Esophagus squamous epithelium (tissue), 4 donors: Measurements from ENCODE around the gene TRDMT1.

ENCODE experiments used
- CTCF ChIP-seq, 6 experiments: fragments of 450-650 bp in 4 of 6; fragments of 200-600 bp in 2 of 6; sonication (generic) in 2 of 6; IDR thresholded peaks; one replicate each; pipeline ENCODE4 v1.5.1; 2016 to 2019; ENCODE audit warnings: antibody characterized with exemption in 6 of 6, mild to moderate bottlenecking in 4 of 6, moderate library complexity in 4 of 6
- POLR2A ChIP-seq, 4 donors: fragments of 450-650 bp; IDR thresholded peaks; one replicate each; pipeline ENCODE4 v1.6.1; 2017; ENCODE audit warnings: antibody characterized with exemption in 4 of 4, mild to moderate bottlenecking in 4 of 4, moderate library complexity in 3 of 4

DNA sequence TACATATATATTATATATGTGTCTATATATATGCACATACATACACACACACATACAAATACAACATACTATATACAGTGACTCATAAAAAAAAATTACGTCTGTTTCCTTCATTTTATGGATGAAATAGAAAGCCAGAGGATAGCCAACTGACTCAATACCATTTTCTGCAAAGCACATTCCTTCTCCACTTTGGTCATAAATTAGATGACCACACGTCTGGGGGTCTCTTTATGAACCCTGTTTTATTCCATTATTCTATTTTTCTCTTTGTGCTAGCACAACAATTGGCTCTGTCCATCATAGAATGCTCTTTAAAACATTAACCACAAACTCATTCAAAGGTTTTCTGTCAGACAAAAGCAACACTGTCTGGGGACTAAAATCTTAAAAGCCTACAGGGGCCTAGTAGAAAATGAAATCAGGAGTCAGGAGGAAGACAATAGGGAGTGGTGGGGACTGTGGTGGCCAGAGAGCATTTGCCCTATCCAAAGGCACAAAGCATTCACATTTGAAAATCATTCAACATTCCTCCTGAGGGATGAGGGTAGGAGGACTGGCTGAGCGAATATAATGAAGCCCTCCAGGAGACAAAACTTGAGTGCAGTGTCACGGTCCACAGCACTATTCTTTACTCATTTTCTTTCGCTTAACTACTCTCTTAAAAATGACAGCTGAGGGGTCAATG lies 76.1 kb downstream of the TRDMT1 start:
- TF ChIP-seq POLR2A (IDR thresholded peaks at IDR 0.05) (no peak), CTCF (IDR thresholded peaks at IDR 0.05) (no peak)
